Stomach (tissue), 9 donors: ENCODE data around the gene ZNF276. TPM values are rescaled to one million over a fixed set of nuclear protein-coding genes. Genes with fewer than 3 reads are reported as not detected.

ENCODE experiments used
- DNase-seq, 2 donors: peaks; one replicate each; pipeline versions ENCODE4 v3.0.0 to v3.0.0-alpha.2; 2013 to 2019
- H3K27ac ChIP-seq, 5 donors: fragments of 200-600 bp in 4 of 5; sonication (generic) in 4 of 5; one replicate each; pipeline ENCODE4 v1.5.1; 2013 to 2019; ENCODE audit warnings: mild to moderate bottlenecking in 1 of 5, moderate library complexity in 1 of 5
- H3K27me3 ChIP-seq, 3 donors: fragments of 200-600 bp; sonication (generic); one replicate each; pipeline ENCODE4 v1.5.1; 2017 to 2019; ENCODE audit warnings: mixed run types in 1 of 3
- H3K36me3 ChIP-seq, 4 donors: fragments of 200-600 bp; sonication (generic); 1 replicate in 3 of 4; 2 replicates in 1 of 4; pipeline ENCODE4 v1.5.1; 2016 to 2019
- H3K4me1 ChIP-seq, 4 donors: fragments of 200-600 bp; sonication (generic); one replicate each; pipeline ENCODE4 v1.5.1; 2016 to 2019
- H3K4me3 ChIP-seq, 4 donors: fragments of 200-600 bp; sonication (generic) in 3 of 4; one replicate each; pipeline ENCODE4 v1.5.1; 2016 to 2019; ENCODE audit warnings: mild to moderate bottlenecking in 1 of 4
- H3K9me3 ChIP-seq, 4 donors: fragments of 200-600 bp; sonication (generic); one replicate each; pipeline ENCODE4 v1.5.1; 2016 to 2019
- EP300 ChIP-seq: sonication (generic); formaldehyde crosslinking; IDR thresholded peaks from one replicate; pipeline ENCODE4 v1.6.1; 2017; ENCODE audit warnings: antibody characterized with exemption
- POLR2A ChIP-seq, 4 donors: fragments of 450-650 bp; IDR thresholded peaks; one replicate each; pipeline ENCODE4 v1.6.1; 2016; ENCODE audit warnings: antibody characterized with exemption in 4 of 4, control low read depth in 2 of 4, mild to moderate bottlenecking in 1 of 4, moderate library complexity in 1 of 4
- POLR2AphosphoS5 ChIP-seq, 3 donors: sonication (generic); formaldehyde crosslinking; IDR thresholded peaks; one replicate each; pipeline ENCODE4 v1.6.1; 2016; ENCODE audit warnings: antibody characterized with exemption in 3 of 3
- WGBS, 5 donors: extraction: QIAGEN DNeasy Blood & Tissue Kit in 3 of 5; methylation state at CpG; one replicate each; pipeline versions ENCODE4 v1.1.5 to v1.1.7; 2013 to 2018; 5-methylcytosine and 5-hydroxymethylcytosine counted together
- intact Hi-C: fragments of 100-400 bp; cut with DNase I; formaldehyde crosslinking; loops from one replicate; pipeline ENCODE4 v1.15.1; 2023; ENCODE audit warnings: low total_unique reads
- polyA plus RNA-seq, 3 donors: library from polyadenylated mRNA; stranded (reverse); fragments of 200-250 nt; gene quantifications; one replicate each; pipeline ENCODE4 v1.2.3, GENCODE V29; 2013
- total RNA-seq, 5 donors: library from RNA; depleted of rRNA; stranded (reverse); fragments of >200 nt; gene quantifications; one replicate each; pipeline versions ENCODE4 v1.1.0 to v1.2.3, GENCODE V29; 2014 to 2016
- TF ChIP-seq, protein P1 (sequence below), 7 experiments: fragments of 450-650 bp in 4 of 7; fragments of 200-600 bp in 3 of 7; sonication (generic) in 3 of 7; IDR thresholded peaks; one replicate each; pipeline ENCODE4 v1.5.1; 2016 to 2019; ENCODE audit warnings: antibody characterized with exemption in 7 of 7, control low read depth in 2 of 7, mild to moderate bottlenecking in 1 of 7
- donor health status: healthy with polysubstance abuse.
- donor health status: Bipolar disorder and iron deficiency.
- donor health status: healthy.

ZNF276 gene
- total and polyA plus RNA-seq, 8 donors = 11.0 to 418 (median 32.6) TPM

DNA sequence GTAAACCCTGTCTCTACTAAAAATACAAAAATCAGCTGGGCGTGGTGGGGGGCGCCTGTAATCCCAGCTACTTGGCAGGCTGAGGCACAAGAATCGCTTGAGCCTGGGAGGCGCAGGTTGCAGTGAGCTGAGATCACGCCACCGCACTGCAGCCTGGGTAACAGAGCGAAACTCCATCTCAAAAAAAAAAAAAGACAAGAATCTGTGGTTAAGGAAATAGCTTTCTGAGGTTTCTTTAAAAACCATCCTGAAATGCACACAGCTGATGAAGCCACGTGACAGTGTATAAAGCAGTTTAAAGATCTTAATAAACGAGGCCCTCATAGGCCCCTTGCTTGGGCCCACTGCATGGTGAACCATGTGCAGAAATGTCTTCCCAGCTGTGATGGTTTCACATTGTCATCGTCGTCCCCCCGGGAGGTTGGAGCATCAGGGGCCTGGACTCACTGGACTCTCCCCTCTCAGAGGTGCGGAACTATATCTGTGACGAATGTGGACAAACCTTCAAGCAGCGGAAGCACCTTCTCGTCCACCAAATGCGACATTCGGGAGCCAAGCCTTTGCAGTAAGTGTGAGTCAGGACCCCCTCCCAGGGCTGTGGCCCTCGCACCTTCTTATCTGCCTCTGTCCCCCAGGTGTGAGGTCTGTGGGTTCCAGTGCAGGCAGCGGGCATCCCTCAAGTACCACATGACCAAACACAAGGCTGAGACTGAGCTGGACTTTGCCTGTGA is 16.2 kb downstream of the ZNF276 start:
- no peaks in the 10 kb centered on the region for H3K27me3 ChIP-seq
- intact Hi-C loops = no loop called here
- WGBS, 5 donors = 85 to 90% (median 86%) methylated on average over 17 to 20 of the region's 20 CpGs
- H3K9me3 ChIP-seq = no peaks in the 10 kb centered on the region
- no peaks in the 10 kb centered on the region for H3K4me1 ChIP-seq
- no peak overlapping the region for H3K27ac ChIP-seq
- TF ChIP-seq POLR2AphosphoS5 (IDR thresholded peaks at IDR 0.05) = no peak
- TF ChIP-seq EP300 = no peak
- TF ChIP-seq, protein P1, sequence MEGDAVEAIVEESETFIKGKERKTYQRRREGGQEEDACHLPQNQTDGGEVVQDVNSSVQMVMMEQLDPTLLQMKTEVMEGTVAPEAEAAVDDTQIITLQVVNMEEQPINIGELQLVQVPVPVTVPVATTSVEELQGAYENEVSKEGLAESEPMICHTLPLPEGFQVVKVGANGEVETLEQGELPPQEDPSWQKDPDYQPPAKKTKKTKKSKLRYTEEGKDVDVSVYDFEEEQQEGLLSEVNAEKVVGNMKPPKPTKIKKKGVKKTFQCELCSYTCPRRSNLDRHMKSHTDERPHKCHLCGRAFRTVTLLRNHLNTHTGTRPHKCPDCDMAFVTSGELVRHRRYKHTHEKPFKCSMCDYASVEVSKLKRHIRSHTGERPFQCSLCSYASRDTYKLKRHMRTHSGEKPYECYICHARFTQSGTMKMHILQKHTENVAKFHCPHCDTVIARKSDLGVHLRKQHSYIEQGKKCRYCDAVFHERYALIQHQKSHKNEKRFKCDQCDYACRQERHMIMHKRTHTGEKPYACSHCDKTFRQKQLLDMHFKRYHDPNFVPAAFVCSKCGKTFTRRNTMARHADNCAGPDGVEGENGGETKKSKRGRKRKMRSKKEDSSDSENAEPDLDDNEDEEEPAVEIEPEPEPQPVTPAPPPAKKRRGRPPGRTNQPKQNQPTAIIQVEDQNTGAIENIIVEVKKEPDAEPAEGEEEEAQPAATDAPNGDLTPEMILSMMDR (IDR thresholded peaks at IDR 0.05) = no peak
- TF ChIP-seq POLR2A (IDR thresholded peaks at IDR 0.05) = no peak
- no peak for DNase-seq
- H3K4me3 ChIP-seq = no peak overlapping the region
- peaks cover 79 to 97% (median 90%) of the 10 kb centered on the region in 4 donors for H3K36me3 ChIP-seq

DNA sequence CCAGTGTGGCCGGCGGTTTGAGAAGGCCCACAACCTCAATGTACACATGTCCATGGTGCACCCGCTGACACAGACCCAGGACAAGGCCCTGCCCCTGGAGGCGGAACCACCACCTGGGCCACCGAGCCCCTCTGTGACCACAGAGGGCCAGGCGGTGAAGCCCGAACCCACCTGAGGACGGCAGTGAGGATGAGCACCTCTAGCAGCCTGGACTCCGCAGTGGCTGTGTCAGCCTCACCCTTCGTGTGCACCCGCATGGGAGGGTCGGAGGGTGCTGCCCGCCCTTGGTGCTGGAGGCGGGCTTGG is 16.7 kb downstream of the ZNF276 start:
- H3K27me3 ChIP-seq = no peaks in the 10 kb centered on the region
- H3K9me3 ChIP-seq = no peaks in the 10 kb centered on the region
- TF ChIP-seq EP300 (no peak), POLR2AphosphoS5 (IDR thresholded peaks at IDR 0.05) (no peak), POLR2A (IDR thresholded peaks at IDR 0.05) (no peak)
- TF ChIP-seq, protein P1 (IDR thresholded peaks at IDR 0.05) = no peak
- WGBS, 5 donors = 92 to 94% (median 93%) methylated on average over 13 to 14 of the region's 14 CpGs
- H3K36me3 ChIP-seq = peaks cover 73 to 91% (median 87%) of the 10 kb centered on the region in 4 donors
- intact Hi-C loops = no loop called here
- H3K27ac ChIP-seq = no peak overlapping the region
- DNase-seq = no peak
- no peaks in the 10 kb centered on the region for H3K4me1 ChIP-seq
- no peak overlapping the region for H3K4me3 ChIP-seq

DNA sequence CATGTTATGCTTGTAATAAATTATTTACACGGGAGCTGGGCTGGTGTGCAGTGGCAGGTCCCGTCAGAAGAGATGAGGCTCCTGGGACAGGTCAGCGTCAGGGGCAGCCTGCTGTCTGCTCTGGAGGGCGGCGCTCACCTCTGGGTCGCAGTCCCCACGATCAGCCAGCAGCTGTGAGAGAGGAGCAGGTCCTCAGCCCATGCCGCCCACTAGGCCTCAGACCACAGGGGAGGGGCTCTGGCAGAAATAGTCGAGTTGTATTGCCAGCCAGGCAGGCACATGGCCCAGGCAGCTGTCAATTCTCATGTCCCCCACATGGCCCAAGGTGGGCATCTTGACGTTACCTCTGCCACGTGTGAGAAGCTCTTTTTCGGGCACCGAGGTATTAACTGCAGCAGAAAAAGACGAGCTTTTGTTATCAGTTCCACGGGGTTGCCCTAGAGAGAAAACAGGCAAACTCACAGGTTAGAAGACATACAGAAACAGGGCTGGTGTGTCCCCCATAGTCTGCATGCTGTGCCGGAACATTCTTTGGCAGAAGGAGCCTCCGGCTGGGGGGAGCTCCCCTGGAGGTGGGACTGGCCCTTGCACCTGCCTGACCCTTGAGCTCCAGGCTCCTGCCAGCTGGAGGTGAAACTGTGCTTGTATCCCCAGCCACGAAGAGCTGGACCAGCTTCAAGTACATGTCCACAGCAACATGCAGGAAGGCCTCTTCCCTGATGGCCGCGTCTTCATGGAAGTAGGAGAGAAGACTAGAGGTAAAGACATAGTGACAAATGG is 17.4 kb downstream of the ZNF276 start:
- no peak for TF ChIP-seq EP300
- intact Hi-C loops = no loop called here
- no peaks in the 10 kb centered on the region for H3K9me3 ChIP-seq
- no peaks in the 10 kb centered on the region for H3K27me3 ChIP-seq
- no peak overlapping the region for H3K27ac ChIP-seq
- 81 to 87% (median 84%) methylated on average over 19 to 20 of the region's 20 CpGs for WGBS, 5 donors
- peaks cover 67 to 84% (median 80%) of the 10 kb centered on the region in 4 donors for H3K36me3 ChIP-seq
- no peak overlapping the region for H3K4me3 ChIP-seq
- no peak for DNase-seq
- H3K4me1 ChIP-seq = no peaks in the 10 kb centered on the region

DNA sequence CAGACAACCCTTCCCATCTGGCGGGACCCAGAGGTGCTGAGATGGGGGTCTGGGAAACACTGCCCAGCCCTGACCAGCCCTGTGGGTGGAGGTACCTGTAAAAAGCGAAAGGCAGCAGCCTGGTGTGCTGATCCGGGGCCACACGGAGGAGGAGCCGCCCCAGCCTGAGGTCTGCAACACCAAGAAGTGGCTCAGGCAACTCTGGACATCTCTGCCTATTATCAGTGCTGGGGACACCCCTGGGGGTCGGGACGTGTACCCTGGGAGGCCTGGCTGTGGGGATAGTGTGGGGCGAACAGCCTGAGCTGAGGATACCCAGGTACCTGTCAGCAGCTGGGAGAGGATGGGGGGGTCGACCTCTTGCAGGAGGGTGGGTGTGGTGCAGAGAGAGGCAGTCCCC is 18.0 kb downstream of the ZNF276 start:
- intact Hi-C loops = no loop called here
- DNase-seq = no peak
- Histone ChIP-seq H3K27ac (no peak overlapping the region), H3K4me3 (no peak overlapping the region), H3K36me3 (peaks cover 61 to 82% (median 75%) of the 10 kb centered on the region in 4 donors), H3K4me1 (no peaks in the 10 kb centered on the region), H3K27me3 (no peaks in the 10 kb centered on the region), H3K9me3 (no peaks in the 10 kb centered on the region)
- TF ChIP-seq, protein P1 (IDR thresholded peaks at IDR 0.05) = no peak
- WGBS, 5 donors = 83 to 91% (median 89%) methylated on average over 9 of the region's 9 CpGs
